T-helper 1 cell treated with Interleukin-12 subunit alpha and Interleukin-12 subunit beta and Interleukin-4 antibody, amounts not matched to agents 30 ng/mL and 1 ng/mL, for 36 hours (primary cell): ENCODE results near the gene NRG2. TPM values are rescaled to one million over a fixed set of nuclear protein-coding genes. Genes with fewer than 3 reads are reported as not detected.

Experiments
- intact Hi-C: fragments of 100-400 bp; cut with micrococcal nuclease; formaldehyde crosslinking; loops from one replicate; pipeline ENCODE4 v1.15.1; 2024
- total RNA-seq: library from RNA; stranded (reverse); gene quantifications from 2 replicates; pipeline ENCODE4 v1.2.3, GENCODE V29; 2022

The NRG2 gene
- total RNA-seq, 1 donor from 2014 or later = 0.27 TPM

GRCh38 chr5:140013536-140013935, 29.6 kb downstream of the NRG2 start:
- intact Hi-C loops = no loop called here

DNA sequence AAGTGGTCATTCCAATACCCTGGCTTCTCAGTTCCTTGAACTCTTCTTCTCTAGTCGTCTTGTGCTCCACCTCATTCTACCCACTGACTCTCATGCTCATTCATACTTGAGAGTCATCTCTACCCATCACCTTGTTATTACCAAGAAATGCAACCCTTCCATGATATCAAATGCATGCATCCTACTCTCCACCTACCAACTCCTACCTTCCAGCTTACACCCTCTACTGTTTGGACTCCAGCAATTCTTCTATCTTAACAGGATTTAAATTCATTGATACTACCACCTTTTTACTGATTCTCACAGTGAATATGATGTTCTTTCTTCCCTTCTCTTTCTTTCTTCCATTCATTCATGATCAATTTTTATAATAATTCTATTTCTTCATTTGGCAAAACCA, 30.7 kb downstream of the NRG2 start:
- intact Hi-C loops = no loop called here

GRCh38 chr5:140011297-140011802, 31.7 kb downstream of the NRG2 start:
- intact Hi-C loops = no loop called here

GRCh38 chr5:140010798-140011197, 32.3 kb downstream of the NRG2 start:
- intact Hi-C loops = no loop called here

- intact Hi-C loops = no loop called here
Measured at GRCh38 chr5:140007311-140007710, 35.8 kb downstream of the NRG2 start.

DNA sequence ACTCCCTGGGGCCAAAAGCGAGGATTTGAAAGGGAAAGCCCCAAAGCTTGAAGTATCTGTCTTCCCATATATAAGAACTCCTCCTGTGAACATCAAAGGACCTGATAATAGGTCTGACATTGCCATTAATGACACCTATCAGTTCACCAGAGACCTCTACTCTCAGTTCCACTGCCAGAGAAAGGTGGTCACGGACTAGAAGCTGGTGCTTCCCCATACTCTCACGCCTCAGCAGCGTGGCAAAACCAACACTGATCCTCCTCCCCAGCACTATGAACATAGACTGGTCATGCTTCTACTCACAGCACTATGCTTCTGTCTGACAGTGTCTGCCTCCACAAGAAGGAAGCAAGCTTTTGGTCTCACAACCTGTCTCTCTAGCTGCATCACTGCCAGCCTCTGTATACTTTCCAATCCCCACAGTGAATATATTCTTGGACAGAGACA, 37.9 kb downstream of the NRG2 start:
- intact Hi-C loops = no loop called here

- intact Hi-C loops = no loop called here
Measured at GRCh38 chr5:140004174-140004573, 38.9 kb downstream of the NRG2 start.

GRCh38 chr5:140003519-140003918, 39.6 kb downstream of the NRG2 start:
- intact Hi-C loops = no loop called here

- intact Hi-C loops = no loop called here
Measured at GRCh38 chr5:140000332-140000731, 42.8 kb downstream of the NRG2 start.

- intact Hi-C loops = no loop called here
Measured at GRCh38 chr5:139998837-139999236, 44.3 kb downstream of the NRG2 start.

DNA sequence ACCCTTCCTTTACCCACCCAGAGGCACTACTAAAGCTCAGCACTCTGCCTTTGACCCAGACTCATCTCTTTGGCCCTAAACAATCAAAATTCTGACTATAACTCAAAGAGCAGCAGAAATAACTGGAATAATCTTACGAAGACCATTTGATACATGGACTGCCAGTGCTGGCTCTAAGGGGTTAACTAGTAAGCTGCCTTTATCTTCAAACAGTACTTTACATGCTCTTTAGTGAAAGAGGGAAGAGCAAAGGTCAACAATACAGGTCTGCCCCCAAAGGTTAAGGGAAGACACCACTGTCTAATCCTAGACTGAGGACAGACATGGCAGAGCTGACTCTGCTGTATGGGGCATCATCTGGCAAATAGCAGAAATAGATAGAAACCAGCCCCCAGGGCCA, 45.8 kb downstream of the NRG2 start:
- intact Hi-C loops = no loop called here

DNA sequence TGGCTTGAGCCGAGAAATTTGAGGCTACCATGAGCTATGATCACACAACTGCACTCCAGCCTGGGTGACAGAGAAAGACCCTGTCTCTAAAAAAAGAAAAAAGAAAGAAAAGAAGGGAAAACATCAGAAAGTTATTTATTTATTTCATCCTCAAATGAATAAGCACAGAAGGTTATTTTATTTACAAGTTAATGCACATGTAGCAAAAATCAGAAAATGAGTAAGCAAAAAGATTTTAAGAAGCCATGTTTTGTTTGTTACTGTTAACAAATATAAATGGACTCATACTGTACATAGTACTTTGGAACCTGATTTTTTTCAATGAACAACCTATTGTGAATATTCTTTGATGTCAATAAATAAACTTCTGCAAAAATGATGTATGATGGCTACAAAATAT, 47.2 kb downstream of the NRG2 start:
- intact Hi-C loops = no loop called here

GRCh38 chr5:139994234-139994633, 48.9 kb downstream of the NRG2 start:
- intact Hi-C loops = no loop called here

DNA sequence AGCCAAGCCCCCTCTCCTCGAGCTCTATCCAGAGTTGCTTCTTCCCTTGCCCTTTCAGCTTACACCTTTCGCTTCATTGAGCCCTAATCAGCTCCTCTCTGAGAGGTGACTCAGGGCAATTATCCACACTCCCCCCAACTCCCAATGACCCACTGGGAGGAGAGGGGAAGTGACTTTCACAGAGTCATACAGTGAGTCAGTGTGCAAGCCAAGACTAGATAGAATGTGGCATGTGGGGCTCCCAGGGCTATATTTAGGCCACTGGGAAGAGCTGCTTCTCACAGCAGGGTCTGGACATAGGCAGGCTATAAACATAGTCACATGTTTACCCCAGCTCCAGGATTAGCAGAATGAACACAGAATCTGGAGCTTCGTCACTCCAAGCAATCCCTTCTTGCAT, 57.4 kb downstream of the NRG2 start:
- intact Hi-C loops = no loop called here

- intact Hi-C loops = no loop called here
Measured at GRCh38 chr5:139985290-139985689, 57.8 kb downstream of the NRG2 start.

DNA sequence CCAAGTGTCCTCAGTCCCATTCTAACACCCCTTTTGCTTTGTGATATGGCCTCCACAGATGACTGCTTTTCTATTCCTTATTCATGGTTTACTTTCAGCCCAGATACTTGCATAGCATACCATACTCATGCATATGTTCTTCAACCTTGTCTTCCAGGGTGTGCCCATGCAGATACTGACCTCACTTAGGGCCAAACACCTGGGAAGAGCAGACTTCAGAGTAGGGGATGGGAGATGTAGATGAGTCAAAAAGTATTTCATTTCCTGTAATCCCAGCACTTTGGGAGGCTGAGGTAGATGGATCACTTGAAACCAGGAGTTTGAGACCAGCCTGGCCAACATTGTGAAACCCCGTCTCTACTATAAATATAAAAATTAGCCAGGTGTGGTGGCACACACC, 58.3 kb downstream of the NRG2 start:
- intact Hi-C loops = no loop called here

- intact Hi-C loops = no loop called here
Measured at GRCh38 chr5:139982975-139983240, 60.2 kb downstream of the NRG2 start.

DNA sequence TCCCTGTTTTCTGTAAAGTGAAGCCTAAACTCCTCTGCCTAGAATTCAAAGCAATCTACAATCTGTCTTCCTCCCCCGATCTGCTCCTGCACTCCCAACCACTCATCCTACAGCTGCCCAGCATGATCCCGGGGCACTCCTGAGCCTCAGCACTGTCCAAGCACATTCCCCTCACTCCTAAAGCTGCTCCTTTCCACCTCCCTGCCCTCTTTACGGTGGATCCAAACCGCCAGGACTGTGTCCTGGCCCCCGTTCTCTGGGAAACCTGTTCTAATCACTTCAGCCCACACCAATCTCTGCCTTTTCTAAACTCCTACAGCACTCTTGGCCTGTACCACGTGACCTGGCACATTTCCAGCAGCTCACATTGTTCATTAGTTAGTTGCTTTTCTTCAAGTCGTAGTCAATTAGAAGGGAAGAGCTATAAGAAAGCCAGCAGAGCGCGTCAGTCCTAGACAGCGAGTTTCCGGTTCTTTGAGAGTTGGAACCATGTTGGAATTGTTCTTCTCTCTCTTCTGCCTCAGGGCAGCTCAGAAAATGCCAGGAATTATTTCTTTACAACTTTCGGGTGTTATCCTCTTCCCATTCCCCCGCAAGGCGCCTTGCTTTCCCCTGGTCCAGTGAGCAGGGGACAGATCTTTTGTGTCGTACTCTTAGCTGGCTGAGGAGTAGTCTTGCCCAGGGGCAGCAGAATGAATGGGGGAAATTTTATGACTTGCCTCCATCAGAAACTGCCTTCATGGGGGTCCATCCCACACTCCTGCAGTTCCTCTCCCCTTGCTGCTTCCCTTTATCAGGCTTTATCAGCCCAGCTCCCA, 60.7 kb downstream of the NRG2 start:
- intact Hi-C loops = no loop called here

DNA sequence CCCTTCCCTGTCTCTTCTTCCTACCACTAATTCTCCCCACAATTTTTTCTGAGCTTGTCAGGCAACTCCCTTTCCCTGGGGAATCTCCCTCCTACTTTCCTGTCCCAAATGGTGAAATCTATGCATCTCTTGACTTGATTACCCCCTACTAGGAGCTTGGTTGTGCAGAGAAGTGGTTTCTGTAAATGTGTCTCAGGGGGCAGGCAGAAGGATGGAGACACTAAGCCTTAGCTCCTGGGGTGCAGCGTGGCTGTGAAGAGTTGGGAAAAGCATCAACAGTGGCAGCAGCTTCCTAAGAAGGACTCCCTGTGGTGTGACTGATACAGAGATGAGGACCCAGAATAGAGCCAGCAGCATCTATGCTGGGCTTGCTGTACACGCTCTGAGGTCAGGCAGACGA, 62.3 kb downstream of the NRG2 start:
- intact Hi-C loops = no loop called here

DNA sequence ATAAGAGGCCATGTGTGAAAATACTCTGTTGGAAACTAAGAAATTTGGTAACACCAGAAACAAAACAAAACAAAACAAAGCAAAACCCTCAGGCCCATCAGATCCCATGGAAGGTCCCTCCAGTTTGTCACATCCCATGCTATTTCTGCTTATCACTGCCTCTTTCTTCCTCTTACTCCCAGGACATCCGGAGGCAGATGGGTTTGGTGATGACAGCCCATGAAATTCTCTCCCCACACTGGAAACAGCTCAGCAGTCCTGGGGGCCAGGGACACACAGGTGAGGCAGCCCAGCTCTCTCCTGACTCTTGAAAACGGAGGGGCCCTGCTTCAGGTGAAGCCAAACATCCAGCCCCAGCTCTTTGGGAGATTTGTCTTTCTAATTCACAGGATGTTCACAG, 63.2 kb downstream of the NRG2 start:
- intact Hi-C loops = no loop called here

DNA sequence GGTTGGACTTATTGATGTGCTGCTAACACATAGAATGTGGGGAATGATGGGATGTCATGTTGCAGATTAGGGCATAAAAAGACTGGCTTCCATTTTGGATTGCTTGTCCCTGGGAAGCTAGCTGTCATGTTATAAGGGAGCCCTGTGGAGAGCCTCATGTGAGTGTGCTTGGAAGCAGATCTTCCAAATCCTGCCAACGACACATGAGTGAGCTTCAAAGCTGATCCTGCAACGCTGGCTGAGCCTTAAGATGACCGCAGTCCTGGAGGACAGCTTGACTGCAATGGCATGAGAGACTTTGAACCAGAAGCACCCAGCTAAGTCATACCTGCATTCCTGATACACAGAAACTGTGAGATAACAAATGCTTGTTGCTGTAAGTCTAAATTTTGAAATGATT, 63.6 kb downstream of the NRG2 start:
- intact Hi-C loops = no loop called here

DNA sequence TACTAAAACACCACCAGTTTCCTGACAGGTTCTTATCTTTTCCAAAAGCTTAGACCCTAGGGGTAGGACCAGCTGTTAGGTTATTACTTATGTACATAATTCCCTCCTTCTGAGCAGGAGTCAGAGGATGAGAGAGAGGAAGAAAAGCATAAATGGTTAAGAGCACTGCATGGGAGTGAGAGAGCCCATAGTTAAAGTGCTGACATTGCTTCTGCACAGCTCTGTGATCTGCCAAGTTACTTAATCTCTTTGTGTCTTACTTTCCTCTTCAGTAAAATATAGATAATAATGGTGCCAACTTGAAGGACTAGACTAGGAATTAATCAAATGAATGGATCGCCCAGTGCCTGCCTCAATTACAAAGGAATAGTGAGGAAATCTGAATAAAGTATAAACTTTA, 66.4 kb downstream of the NRG2 start:
- intact Hi-C loops = no loop called here

DNA sequence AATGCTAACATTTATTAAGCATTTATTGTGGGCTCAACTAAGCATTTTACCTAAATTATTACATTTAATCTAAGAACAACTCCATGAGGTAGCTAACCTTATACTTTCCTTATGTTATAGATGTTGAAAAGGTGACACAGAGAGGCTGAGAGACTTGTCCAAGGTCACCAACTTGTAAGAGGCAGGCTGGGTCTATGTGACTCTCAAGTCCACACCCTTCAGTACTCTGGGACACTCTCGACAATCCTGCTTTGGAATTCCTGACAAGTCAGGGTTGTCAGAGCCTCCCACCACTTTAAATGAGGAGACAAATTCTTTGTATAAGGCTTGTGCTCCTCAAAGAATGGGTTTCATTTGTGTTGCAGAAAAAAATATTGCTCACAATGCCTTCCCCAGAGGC, 67.2 kb downstream of the NRG2 start:
- intact Hi-C loops = no loop called here

DNA sequence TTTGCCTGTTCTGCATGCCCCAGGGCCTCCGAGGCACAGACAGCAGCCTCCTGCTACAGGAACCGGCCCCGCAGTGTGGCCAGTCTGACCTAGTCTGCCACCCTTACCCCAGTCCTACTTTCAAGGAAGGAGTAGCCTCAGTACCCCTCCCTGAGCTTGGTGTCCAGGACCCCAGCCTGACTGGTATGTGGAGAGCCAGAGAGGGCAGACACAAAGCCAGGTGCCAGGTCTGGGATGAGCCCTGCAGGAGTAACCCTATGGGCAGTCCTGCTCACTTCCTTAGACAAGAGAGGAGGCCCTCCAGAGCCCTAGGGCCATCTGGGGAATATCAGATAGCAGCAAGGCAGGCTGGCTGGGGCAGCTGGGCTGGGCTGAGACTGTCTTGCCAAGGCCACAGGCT, 67.8 kb downstream of the NRG2 start:
- intact Hi-C loops = no loop called here
